ENCODE data around the gene THAP11.

Gene THAP11

DNA sequence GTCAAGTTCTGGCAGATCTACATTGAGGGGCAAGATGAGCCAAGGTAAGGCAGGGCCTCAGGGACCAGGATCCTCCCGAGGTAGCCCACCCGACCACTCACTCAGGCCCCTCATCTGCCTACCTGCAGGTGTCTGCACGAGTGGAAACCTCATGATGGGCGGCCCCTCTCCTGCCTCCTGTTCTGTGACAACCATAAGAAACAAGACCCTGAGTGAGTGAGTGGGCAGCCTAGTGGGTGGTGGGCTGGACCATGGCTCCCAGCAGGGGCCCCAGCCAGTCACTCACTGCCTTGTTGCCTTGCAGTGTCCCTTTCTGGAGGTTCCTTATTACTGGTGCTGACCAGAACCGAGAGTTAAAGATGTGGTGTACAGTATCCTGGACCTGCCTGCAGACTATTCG, 36.1 kb downstream of the THAP11 start:
- no peak for DNase-seq (ENCODE audit: insufficient read length, low spot score)
- no peak for FAIRE-seq
- TF ChIP-seq, protein P1, sequence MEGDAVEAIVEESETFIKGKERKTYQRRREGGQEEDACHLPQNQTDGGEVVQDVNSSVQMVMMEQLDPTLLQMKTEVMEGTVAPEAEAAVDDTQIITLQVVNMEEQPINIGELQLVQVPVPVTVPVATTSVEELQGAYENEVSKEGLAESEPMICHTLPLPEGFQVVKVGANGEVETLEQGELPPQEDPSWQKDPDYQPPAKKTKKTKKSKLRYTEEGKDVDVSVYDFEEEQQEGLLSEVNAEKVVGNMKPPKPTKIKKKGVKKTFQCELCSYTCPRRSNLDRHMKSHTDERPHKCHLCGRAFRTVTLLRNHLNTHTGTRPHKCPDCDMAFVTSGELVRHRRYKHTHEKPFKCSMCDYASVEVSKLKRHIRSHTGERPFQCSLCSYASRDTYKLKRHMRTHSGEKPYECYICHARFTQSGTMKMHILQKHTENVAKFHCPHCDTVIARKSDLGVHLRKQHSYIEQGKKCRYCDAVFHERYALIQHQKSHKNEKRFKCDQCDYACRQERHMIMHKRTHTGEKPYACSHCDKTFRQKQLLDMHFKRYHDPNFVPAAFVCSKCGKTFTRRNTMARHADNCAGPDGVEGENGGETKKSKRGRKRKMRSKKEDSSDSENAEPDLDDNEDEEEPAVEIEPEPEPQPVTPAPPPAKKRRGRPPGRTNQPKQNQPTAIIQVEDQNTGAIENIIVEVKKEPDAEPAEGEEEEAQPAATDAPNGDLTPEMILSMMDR (IDR thresholded peaks at IDR 0.05; ENCODE audit: insufficient read depth, missing control alignments): no peak

DNA sequence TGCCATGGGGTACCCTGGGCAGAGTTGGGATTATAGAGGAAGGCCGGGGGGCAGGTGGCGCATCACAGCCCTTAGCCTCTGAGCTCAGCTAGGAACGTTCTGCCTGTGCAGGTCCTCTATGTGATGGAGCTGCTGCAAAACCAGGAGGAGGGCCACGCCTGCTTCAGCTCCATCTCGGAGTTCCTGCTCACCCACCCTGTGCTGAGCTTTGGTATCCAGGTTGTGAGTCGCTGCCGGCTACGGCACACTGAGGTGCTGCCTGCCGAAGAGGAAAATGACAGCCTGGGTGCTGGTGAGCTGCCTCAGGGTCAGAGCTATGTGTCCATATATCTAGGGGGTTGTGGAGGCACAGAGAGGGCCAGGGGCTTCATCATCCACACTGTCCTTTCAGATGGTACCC, 36.7 kb downstream of the THAP11 start:
- TF ChIP-seq, protein P1 (IDR thresholded peaks at IDR 0.05; ENCODE audit: insufficient read depth, missing control alignments): no peak
- no peak for DNase-seq (ENCODE audit: insufficient read length, low spot score)
- FAIRE-seq: no peak

DNA sequence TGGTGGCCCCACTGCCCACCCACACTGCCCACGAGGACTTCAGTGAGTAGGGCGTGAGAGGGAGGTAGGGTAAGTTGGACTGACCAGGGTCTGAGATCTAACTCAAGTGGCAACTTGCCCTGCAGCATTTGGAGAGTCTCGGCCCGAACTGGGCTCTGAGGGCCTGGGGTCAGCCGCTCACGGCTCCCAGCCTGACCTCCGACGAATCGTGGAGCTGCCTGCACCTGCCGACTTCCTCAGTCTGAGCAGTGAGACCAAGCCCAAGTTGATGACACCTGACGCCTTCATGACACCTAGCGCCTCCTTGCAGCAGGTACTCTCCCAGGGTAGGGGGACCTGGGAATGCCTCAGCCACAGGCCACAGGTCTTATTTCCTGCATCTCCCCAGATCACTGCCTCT, 37.3 kb downstream of the THAP11 start:
- no peak for DNase-seq (ENCODE audit: insufficient read length, low spot score)
- FAIRE-seq: no peak
- TF ChIP-seq, protein P1 (IDR thresholded peaks at IDR 0.05; ENCODE audit: insufficient read depth, missing control alignments): no peak

DNA sequence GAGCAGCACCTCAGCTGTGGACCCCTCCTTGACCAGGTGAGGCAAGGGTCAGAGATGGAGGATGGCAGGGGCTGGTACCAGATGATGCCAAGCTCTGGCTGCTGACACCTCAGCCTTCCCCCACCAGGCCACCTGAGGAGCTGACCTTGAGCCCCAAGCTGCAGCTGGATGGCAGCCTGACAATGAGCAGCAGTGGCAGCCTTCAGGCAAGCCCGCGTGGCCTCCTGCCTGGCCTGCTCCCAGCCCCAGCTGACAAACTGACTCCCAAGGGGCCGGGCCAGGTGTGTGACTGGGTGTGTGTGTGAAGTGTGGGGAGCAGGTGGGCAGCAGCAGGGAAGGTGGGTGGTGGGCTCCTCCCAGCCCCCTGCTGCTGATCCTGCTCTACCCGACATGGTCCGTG, 37.8 kb downstream of the THAP11 start:
- TF ChIP-seq, protein P1 (IDR thresholded peaks at IDR 0.05; ENCODE audit: insufficient read depth, missing control alignments): no peak
- FAIRE-seq (no peak), DNase-seq (ENCODE audit: insufficient read length, low spot score) (no peak)

DNA sequence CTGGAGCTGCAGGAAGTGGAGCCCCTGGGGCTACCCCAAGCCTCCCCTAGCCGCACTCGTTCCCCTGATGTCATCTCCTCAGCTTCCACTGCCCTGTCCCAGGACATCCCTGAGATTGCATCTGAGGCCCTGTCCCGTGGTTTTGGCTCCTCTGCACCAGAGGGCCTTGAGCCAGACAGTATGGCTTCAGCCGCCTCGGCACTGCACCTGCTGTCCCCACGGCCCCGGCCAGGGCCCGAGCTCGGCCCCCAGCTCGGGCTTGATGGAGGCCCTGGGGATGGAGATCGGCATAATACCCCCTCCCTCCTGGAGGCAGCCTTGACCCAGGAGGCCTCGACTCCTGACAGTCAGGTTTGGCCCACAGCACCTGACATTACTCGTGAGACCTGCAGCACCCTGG, 38.5 kb downstream of the THAP11 start:
- DNase-seq (ENCODE audit: insufficient read length, low spot score): no peak
- FAIRE-seq: no peak

DNA sequence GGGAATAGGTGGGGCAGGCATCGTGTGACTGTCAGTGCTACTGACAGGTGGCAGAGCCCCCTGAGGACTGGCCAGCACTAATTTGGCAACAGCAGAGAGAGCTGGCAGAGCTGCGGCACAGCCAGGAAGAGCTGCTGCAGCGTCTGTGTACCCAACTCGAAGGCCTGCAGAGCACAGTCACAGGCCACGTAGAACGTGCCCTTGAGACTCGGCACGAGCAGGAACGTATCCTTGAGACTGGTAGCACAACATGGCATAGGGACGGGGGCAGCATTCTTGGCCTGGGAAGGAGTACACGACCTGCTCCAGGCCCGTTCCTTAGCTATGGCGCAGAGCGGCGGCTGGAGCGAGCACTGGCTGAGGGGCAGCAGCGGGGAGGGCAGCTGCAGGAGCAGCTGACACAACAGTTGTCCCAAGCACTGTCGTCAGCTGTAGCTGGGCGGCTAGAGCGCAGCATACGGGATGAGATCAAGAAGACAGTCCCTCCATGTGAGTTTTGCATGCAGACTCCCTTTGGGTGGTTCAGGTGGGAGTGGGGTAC, 39.6 kb downstream of the THAP11 start:
- no peak for FAIRE-seq
- TF ChIP-seq, protein P1 (IDR thresholded peaks at IDR 0.05; ENCODE audit: insufficient read depth, missing control alignments): no peak
- DNase-seq (ENCODE audit: insufficient read length, low spot score): no peak

More for the DNA sequence above, 38.5 kb downstream of the THAP11 start:
- TF ChIP-seq, protein P1 (IDR thresholded peaks at IDR 0.05; ENCODE audit: insufficient read depth, missing control alignments): no peak

DNA sequence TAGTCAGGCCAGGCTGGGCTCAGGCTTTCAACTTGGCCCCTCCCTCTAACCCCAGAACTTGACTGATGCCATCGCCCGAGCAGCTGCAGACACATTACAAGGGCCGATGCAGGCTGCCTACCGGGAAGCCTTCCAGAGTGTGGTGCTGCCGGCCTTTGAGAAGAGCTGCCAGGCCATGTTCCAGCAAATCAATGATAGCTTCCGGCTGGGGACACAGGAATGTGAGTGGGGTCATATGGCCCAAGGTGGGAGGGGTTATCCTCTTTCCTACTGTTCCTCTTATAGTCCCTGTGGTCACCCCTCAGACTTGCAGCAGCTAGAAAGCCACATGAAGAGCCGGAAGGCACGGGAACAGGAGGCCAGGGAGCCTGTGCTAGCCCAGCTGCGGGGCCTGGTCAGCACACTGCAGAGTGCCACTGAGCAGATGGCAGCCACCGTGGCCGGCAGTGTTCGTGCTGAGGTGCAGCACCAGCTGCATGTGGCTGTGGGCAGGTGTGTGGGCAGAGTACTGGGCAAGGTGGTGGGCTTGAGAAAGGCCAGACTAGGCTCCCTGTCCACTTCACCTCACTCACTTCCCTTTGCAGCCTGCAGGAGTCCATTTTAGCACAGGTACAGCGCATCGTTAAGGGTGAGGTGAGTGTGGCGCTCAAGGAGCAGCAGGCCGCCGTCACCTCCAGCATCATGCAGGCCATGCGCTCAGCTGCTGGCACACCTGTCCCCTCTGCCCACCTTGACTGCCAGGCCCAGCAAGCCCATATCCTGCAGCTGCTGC, 40.4 kb downstream of the THAP11 start:
- FAIRE-seq (no peak), DNase-seq (ENCODE audit: insufficient read length, low spot score) (no peak)
- TF ChIP-seq, protein P1 (IDR thresholded peaks at IDR 0.05; ENCODE audit: insufficient read depth, missing control alignments): no peak
